Measurements from ENCODE around the gene NEDD9. TPM values are rescaled to one million over a fixed set of nuclear protein-coding genes. Genes with fewer than 3 reads are reported as not detected.

Gene NEDD9
- total and polyA plus RNA-seq, 4 donors: 7.5 to 16.8 (median 11.7) TPM

DNA sequence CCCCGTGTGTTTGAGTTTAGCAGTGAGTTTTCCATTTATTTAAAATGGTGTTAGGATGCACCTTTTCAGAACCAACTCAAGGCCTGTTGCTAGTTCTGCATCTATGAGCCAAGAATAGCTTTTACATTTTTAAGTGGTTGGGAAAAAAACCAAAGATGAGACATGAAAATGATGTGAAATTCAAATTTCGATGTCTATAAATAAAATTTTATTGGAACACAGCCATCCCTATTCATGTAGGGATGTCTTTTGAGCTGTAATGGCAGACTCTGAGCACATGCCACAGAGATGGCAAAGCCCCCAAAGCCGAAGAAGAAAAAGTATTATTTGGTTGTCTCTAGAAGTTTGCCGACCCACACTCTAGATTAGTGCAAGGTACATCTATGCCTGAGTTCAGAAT lies 5.0 kb upstream of the NEDD9 start:
- H3K27me3 ChIP-seq (ENCODE audit: control insufficient read depth in 4 of 4, insufficient read depth in 4 of 4, low read length in 3 of 4): no peaks in the 10 kb centered on the region
- WGBS: 92% methylated on average over 4 of the region's 4 CpGs
- no peaks in the 10 kb centered on the region for H3K9me3 ChIP-seq (ENCODE audit: control insufficient read depth in 4 of 4, low read length in 3 of 4)
- no peak for DNase-seq (ENCODE audit: low spot score)
- no peak overlapping the region for H3K9ac ChIP-seq (ENCODE audit: low read depth in 1 of 2, low read length in 2 of 2)
- H3K27ac ChIP-seq (ENCODE audit: low read depth in 1 of 2, low read length in 2 of 2): no peak overlapping the region
- H3K4me3 ChIP-seq (ENCODE audit: low read depth in 1 of 3, low read length in 3 of 3): no peak overlapping the region
- peaks cover 0 to 8% (median 4%) of the 10 kb centered on the region in 4 donors for H3K4me1 ChIP-seq (ENCODE audit: control insufficient read depth in 4 of 4, insufficient read depth in 4 of 4, low read length in 3 of 4)
- TF ChIP-seq FOXA2 (IDR thresholded peaks at IDR 0.05) (no peak), HNF4G (IDR thresholded peaks at IDR 0.05) (no peak), GABPA (IDR thresholded peaks at IDR 0.05 in 1 of 2, conservative IDR thresholded peaks at IDR 0.05 in 1 of 2) (no peak), NR2F2 (IDR thresholded peaks at IDR 0.05) (no peak), EGR1 (IDR thresholded peaks at IDR 0.05; ENCODE audit: low read depth in 2 of 2) (no peak), JUND (IDR thresholded peaks at IDR 0.05) (no peak), RXRA (IDR thresholded peaks at IDR 0.05) (no peak)
- TF ChIP-seq, protein P1, sequence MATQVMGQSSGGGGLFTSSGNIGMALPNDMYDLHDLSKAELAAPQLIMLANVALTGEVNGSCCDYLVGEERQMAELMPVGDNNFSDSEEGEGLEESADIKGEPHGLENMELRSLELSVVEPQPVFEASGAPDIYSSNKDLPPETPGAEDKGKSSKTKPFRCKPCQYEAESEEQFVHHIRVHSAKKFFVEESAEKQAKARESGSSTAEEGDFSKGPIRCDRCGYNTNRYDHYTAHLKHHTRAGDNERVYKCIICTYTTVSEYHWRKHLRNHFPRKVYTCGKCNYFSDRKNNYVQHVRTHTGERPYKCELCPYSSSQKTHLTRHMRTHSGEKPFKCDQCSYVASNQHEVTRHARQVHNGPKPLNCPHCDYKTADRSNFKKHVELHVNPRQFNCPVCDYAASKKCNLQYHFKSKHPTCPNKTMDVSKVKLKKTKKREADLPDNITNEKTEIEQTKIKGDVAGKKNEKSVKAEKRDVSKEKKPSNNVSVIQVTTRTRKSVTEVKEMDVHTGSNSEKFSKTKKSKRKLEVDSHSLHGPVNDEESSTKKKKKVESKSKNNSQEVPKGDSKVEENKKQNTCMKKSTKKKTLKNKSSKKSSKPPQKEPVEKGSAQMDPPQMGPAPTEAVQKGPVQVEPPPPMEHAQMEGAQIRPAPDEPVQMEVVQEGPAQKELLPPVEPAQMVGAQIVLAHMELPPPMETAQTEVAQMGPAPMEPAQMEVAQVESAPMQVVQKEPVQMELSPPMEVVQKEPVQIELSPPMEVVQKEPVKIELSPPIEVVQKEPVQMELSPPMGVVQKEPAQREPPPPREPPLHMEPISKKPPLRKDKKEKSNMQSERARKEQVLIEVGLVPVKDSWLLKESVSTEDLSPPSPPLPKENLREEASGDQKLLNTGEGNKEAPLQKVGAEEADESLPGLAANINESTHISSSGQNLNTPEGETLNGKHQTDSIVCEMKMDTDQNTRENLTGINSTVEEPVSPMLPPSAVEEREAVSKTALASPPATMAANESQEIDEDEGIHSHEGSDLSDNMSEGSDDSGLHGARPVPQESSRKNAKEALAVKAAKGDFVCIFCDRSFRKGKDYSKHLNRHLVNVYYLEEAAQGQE (IDR thresholded peaks at IDR 0.05): no peak
- TF ChIP-seq, protein P2, sequence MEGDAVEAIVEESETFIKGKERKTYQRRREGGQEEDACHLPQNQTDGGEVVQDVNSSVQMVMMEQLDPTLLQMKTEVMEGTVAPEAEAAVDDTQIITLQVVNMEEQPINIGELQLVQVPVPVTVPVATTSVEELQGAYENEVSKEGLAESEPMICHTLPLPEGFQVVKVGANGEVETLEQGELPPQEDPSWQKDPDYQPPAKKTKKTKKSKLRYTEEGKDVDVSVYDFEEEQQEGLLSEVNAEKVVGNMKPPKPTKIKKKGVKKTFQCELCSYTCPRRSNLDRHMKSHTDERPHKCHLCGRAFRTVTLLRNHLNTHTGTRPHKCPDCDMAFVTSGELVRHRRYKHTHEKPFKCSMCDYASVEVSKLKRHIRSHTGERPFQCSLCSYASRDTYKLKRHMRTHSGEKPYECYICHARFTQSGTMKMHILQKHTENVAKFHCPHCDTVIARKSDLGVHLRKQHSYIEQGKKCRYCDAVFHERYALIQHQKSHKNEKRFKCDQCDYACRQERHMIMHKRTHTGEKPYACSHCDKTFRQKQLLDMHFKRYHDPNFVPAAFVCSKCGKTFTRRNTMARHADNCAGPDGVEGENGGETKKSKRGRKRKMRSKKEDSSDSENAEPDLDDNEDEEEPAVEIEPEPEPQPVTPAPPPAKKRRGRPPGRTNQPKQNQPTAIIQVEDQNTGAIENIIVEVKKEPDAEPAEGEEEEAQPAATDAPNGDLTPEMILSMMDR (IDR thresholded peaks at IDR 0.05; ENCODE audit: low read depth, low read length, missing input control): no peak
- TF ChIP-seq, protein P3, sequence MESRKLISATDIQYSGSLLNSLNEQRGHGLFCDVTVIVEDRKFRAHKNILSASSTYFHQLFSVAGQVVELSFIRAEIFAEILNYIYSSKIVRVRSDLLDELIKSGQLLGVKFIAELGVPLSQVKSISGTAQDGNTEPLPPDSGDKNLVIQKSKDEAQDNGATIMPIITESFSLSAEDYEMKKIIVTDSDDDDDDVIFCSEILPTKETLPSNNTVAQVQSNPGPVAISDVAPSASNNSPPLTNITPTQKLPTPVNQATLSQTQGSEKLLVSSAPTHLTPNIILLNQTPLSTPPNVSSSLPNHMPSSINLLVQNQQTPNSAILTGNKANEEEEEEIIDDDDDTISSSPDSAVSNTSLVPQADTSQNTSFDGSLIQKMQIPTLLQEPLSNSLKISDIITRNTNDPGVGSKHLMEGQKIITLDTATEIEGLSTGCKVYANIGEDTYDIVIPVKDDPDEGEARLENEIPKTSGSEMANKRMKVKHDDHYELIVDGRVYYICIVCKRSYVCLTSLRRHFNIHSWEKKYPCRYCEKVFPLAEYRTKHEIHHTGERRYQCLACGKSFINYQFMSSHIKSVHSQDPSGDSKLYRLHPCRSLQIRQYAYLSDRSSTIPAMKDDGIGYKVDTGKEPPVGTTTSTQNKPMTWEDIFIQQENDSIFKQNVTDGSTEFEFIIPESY (IDR thresholded peaks at IDR 0.05): no peak
- H3K36me3 ChIP-seq (ENCODE audit: control insufficient read depth in 4 of 4, insufficient read depth in 3 of 4, low read depth in 1 of 4, low read length in 3 of 4): no peaks in the 10 kb centered on the region

DNA sequence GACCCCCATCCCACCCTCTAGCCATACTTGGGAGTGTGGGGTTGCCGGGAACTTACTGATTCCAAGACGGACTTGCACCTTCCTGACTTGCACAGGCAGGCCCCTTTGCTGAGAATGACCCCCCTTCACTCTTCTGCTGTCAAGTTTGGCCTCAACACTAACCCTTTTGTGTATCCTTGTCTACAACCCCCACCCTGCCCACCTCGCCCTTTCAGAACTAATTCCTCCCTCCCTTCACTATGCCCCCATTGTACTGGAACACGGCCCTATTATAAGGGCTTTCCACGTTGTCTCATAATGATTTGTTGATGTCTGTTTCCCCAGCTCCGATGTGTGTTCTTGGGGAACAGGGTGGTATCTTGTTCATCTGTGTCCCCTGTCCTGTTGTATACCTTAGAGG lies 4.4 kb upstream of the NEDD9 start:
- H3K4me3 ChIP-seq (ENCODE audit: low read depth in 1 of 3, low read length in 3 of 3): no peak overlapping the region
- H3K36me3 ChIP-seq (ENCODE audit: control insufficient read depth in 4 of 4, insufficient read depth in 3 of 4, low read depth in 1 of 4, low read length in 3 of 4): no peaks in the 10 kb centered on the region
- WGBS: 95% methylated on average over 6 of the region's 6 CpGs
- H3K9ac ChIP-seq (ENCODE audit: low read depth in 1 of 2, low read length in 2 of 2): no peak overlapping the region
- DNase-seq (ENCODE audit: low spot score): no peak
- no peak for TF ChIP-seq TAF1 (conservative IDR thresholded peaks at IDR 0.05)
- no peak for TF ChIP-seq EGR1 (IDR thresholded peaks at IDR 0.05; ENCODE audit: low read depth in 2 of 2)
- no peak for TF ChIP-seq FOXA2 (IDR thresholded peaks at IDR 0.05)
- TF ChIP-seq JUND (IDR thresholded peaks at IDR 0.05): no peak
- TF ChIP-seq RXRA (IDR thresholded peaks at IDR 0.05): no peak
- TF ChIP-seq GABPA (IDR thresholded peaks at IDR 0.05 in 1 of 2, conservative IDR thresholded peaks at IDR 0.05 in 1 of 2): no peak
- no peak for TF ChIP-seq HNF4A (conservative IDR thresholded peaks at IDR 0.05)
- TF ChIP-seq, protein P3 (IDR thresholded peaks at IDR 0.05): no peak
- TF ChIP-seq FOXA1 (IDR thresholded peaks at IDR 0.05): no peak
- TF ChIP-seq, protein P1 (IDR thresholded peaks at IDR 0.05): no peak
- H3K4me1 ChIP-seq (ENCODE audit: control insufficient read depth in 4 of 4, insufficient read depth in 4 of 4, low read length in 3 of 4): peaks cover 0 to 10% (median 5%) of the 10 kb centered on the region in 4 donors
- no peak overlapping the region for H3K27ac ChIP-seq (ENCODE audit: low read depth in 1 of 2, low read length in 2 of 2)
- no peaks in the 10 kb centered on the region for H3K27me3 ChIP-seq (ENCODE audit: control insufficient read depth in 4 of 4, insufficient read depth in 4 of 4, low read length in 3 of 4)
- H3K9me3 ChIP-seq (ENCODE audit: control insufficient read depth in 4 of 4, low read length in 3 of 4): no peaks in the 10 kb centered on the region

Measured in liver (tissue), 9 donors.